ENCODE results near the gene CYFIP1. TPM values are rescaled to one million over a fixed set of nuclear protein-coding genes. Genes with fewer than 3 reads are reported as not detected.

CYFIP1 gene
- polyA plus RNA-seq, 2 of the 4 experiments (the other 2 are of a cell fraction): 68.2 to 69.4 TPM

- TF ChIP-seq CTCF (IDR thresholded peaks at IDR 0.05): no peak
- no peak for TF ChIP-seq EP300 (IDR thresholded peaks at IDR 0.05)
- no peak for TF ChIP-seq RNF2 (IDR thresholded peaks at IDR 0.05; ENCODE audit: borderline replicate concordance, low read depth)
- no peak for TF ChIP-seq NFE2L2 (conservative IDR thresholded peaks at IDR 0.05; ENCODE audit: low read length)
- no peak for TF ChIP-seq CEBPB (IDR thresholded peaks at IDR 0.05)
- TF ChIP-seq CHD2 (IDR thresholded peaks at IDR 0.05; ENCODE audit: low read length, partially characterized antibody): no peak
- no peak for TF ChIP-seq HEYL (CRISPR knock-in tag; IDR thresholded peaks at IDR 0.05)
- no peak for TF ChIP-seq CBX8 (IDR thresholded peaks at IDR 0.05)
- no peak for TF ChIP-seq PBX3 (IDR thresholded peaks at IDR 0.05)
- TF ChIP-seq HES2 (IDR thresholded peaks at IDR 0.05): no peak
Measured at GRCh38 chr15:22877117-22877516, 103.1 kb downstream of the CYFIP1 start (continued).

GRCh38 chr15:22874966-22875365 lies 105.2 kb downstream of the CYFIP1 start:
- DNase-seq (ENCODE audit: low read depth in 1 of 2, low spot score in 1 of 2) (no peak), FAIRE-seq (no peak), ATAC-seq (no peak)
- 86% methylated on average over 7 of the region's 7 CpGs for WGBS (ENCODE audit: missing lambda C conversion rate)
- no peak overlapping the region for H3K4me2 ChIP-seq
- H3K27ac ChIP-seq: no peak overlapping the region
- ChIA-PET CTCF (interaction anchor here (0.8 to 1.2 kb wide), 3 partner anchors 9 to 38 kb away, joined by 3 to 4 read pairs (median 4); no protein-coding TSS in a partner anchor), POLR2A (interaction anchor here (1.2 kb wide), 1 partner anchor 37 kb away, joined by 3 read pairs; the partner anchor contains the start of gene NIPA2)
- no peaks in the 10 kb centered on the region for H3K9me3 ChIP-seq
- no peaks in the 10 kb centered on the region for H3K4me1 ChIP-seq
- H3K4me3 ChIP-seq: no peak overlapping the region
- TF ChIP-seq HDAC2 (IDR thresholded peaks at IDR 0.05) (no peak), RARB (CRISPR knock-in tag; IDR thresholded peaks at IDR 0.05) (no peak), HES2 (IDR thresholded peaks at IDR 0.05) (no peak), CHD2 (IDR thresholded peaks at IDR 0.05; ENCODE audit: low read length, partially characterized antibody) (no peak), POLR2AphosphoS2 (conservative IDR thresholded peaks at IDR 0.05; ENCODE audit: low read length) (no peak), REST (IDR thresholded peaks at IDR 0.05) (no peak), JUNB (IDR thresholded peaks at IDR 0.05) (no peak), EHMT2 (IDR thresholded peaks at IDR 0.05; ENCODE audit: low read depth) (no peak), MAFK (IDR thresholded peaks at IDR 0.05; ENCODE audit: partially characterized antibody) (no peak), E2F6 (IDR thresholded peaks at IDR 0.05; ENCODE audit: borderline replicate concordance, low read depth) (no peak), NR3C1 (IDR thresholded peaks at IDR 0.05) (no peak), HMGXB4 (CRISPR knock-in tag; IDR thresholded peaks at IDR 0.05; ENCODE audit: borderline replicate concordance) (no peak), SMC3 (IDR thresholded peaks at IDR 0.05) (no peak), EP300 (IDR thresholded peaks at IDR 0.05) (no peak), FOSL2 (IDR thresholded peaks at IDR 0.05) (no peak), FOSL2 (CRISPR knock-in tag; IDR thresholded peaks at IDR 0.05) (no peak), CBX8 (IDR thresholded peaks at IDR 0.05) (no peak), RFX5 (IDR thresholded peaks at IDR 0.05) (no peak), HOXB13 (CRISPR knock-in tag; IDR thresholded peaks at IDR 0.05; ENCODE audit: low read depth) (no peak), POLR2A (IDR thresholded peaks at IDR 0.05; ENCODE audit: low read length) (no peak)
